ENCODE measurements around the gene SCRG1.

The SCRG1 gene

GRCh38 chr4:173347467-173347866 lies 51.4 kb downstream of the SCRG1 start:
- DNase-seq, result no peak

GRCh38 chr4:173346074-173346473 lies 52.8 kb downstream of the SCRG1 start:
- DNase-seq, result no peak

GRCh38 chr4:173345648-173346047 lies 53.3 kb downstream of the SCRG1 start:
- DNase-seq, result no peak

GRCh38 chr4:173343832-173344397 lies 55.0 kb downstream of the SCRG1 start:
- no peak for DNase-seq

DNA sequence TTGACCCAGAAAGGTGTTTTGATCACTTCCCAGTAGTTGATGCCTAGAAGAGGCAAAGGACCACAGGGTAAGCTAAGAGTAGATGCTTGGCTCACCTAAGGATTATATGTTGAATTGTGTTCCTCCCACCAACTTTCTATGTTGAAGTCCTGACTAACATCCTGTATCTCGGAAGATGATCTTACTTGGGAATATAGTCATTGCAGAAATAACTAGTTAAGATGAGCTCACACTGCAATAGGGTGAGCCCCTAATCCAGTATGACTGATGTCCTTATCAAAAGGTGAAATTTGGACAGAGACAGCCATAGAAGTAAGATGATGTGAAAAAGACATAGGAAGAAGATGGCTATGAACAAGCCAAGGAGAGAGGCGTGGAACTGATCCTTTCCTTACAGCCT lies 61.5 kb downstream of the SCRG1 start:
- no peak for DNase-seq

DNA sequence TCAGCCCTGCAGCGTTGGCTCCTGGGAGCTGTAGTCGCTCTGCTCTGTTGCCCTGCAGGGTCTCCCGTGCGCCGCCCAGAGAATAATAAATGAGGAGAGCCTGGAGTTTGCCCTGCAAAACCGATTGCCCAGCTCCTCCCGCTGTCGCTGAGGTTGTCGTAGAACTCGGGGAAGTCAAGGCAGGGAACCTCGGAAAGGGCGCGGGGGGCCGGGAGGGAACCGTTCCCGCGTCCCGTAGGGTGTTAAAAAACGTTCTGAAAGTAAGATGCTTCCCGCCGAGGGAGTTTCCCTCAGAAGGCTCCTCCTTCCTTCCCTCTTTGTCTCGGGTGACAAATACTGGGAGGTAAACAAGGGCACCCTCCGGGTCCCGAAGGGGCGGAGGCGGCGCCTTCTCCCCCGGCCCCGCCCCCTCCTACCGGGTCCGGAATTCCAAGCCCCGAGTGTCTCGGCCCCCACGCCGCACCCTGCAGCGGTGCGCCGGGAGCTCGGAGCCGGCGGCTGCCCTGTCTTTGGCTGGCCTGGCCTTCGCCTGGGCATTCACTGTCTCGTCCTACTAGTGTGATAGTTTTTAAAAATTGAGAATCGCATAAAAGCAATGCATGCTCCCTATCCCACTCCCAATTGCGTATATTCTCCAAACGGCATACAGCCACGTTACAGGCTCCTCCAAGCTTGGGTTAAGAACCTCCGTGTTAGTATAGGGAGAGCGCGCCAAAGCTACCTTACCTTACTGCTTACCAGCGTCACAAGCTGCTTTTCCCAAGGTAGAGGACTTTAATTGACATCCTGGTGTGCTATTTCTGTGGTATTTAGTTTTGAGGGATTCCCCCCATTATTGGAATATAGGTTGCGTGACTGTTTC lies 63.8 kb downstream of the SCRG1 start:
- DNase-seq, result peak; percentile 50
